GM18868 (cell line): ENCODE results near the gene PCDHA6.
"Not testable (repeated sequence)": the region's sequence is repeated elsewhere in the genome, so short reads cannot be mapped to it uniquely, and the experiment has no call there.

ENCODE experiments used
- ATAC-seq: cut with Tn5 transposase; IDR thresholded peaks from one replicate; pipeline ENCODE4 v1.9.1; 2021; ENCODE audit warnings: mild to moderate bottlenecking, moderate library complexity; ENCODE audit not compliant: unreplicated experiment

Gene PCDHA6

GRCh38 chr5:140857177-140857986 lies 29.6 kb downstream of the PCDHA6 start:
- no peak for ATAC-seq

- no peak for ATAC-seq
Observed at GRCh38 chr5:140857987-140858240, 30.2 kb downstream of the PCDHA6 start.

GRCh38 chr5:140862441-140863295 lies 34.9 kb downstream of the PCDHA6 start:
- ATAC-seq: no peak

GRCh38 chr5:140868721-140869554 lies 41.2 kb downstream of the PCDHA6 start, which contains the start of gene PCDHA11:
Gene PCDHA11 (plus strand): TSS chr5:140868957. CDS start chr5:140869104, 147 bp downstream.
- no peak for ATAC-seq

- no peak for ATAC-seq
Observed at GRCh38 chr5:140869555-140869886, 41.8 kb downstream of the PCDHA6 start.

GRCh38 chr5:140870221-140871201 lies 42.8 kb downstream of the PCDHA6 start:
- ATAC-seq: no peak

GRCh38 chr5:140875085-140876065 lies 47.6 kb downstream of the PCDHA6 start, which contains the start of gene PCDHA12:
Gene PCDHA12 (plus strand): TSS chr5:140875308. CDS start chr5:140875473, 165 bp downstream.
- ATAC-seq: no peak

GRCh38 chr5:140876541-140877261 lies 48.9 kb downstream of the PCDHA6 start:
- ATAC-seq: not testable (repeated sequence)

GRCh38 chr5:140877262-140877581 lies 49.5 kb downstream of the PCDHA6 start:
- no peak for ATAC-seq
